ENCODE measurements around the gene GTF2F2. TPM values are rescaled to one million over a fixed set of nuclear protein-coding genes. Genes with fewer than 3 reads are reported as not detected.

GTF2F2 gene
- total RNA-seq, 1 donor from 2014 or later: 29.5 TPM

- DNase-seq (ENCODE audit: low read depth): no peak
- no peak for TF ChIP-seq CTCF (IDR thresholded peaks at IDR 0.05; ENCODE audit: insufficient read depth, low read length, poor library complexity, severe bottlenecking)
- Histone ChIP-seq H3K36me3 (ENCODE audit: control insufficient read depth, insufficient read depth, low read length) (peaks cover 2% of the 10 kb centered on the region), H3K27me3 (ENCODE audit: control insufficient read depth, insufficient read depth, low read length) (no peaks in the 10 kb centered on the region), H3K4me3 (ENCODE audit: low read depth, low read length) (no peak overlapping the region)
Measured at GRCh38 chr13:45231722-45232121, 111.4 kb downstream of the GTF2F2 start.

- no peak for DNase-seq (ENCODE audit: low read depth)
- H3K4me3 ChIP-seq (ENCODE audit: low read depth, low read length): no peak overlapping the region
- TF ChIP-seq CTCF (IDR thresholded peaks at IDR 0.05; ENCODE audit: insufficient read depth, low read length, poor library complexity, severe bottlenecking): no peak
- no peaks in the 10 kb centered on the region for H3K27me3 ChIP-seq (ENCODE audit: control insufficient read depth, insufficient read depth, low read length)
- H3K36me3 ChIP-seq (ENCODE audit: control insufficient read depth, insufficient read depth, low read length): peaks cover 2% of the 10 kb centered on the region
Measured at GRCh38 chr13:45232591-45232990, 112.3 kb downstream of the GTF2F2 start.

GRCh38 chr13:45238945-45239795, 118.9 kb downstream of the GTF2F2 start:
- Histone ChIP-seq H3K4me3 (ENCODE audit: low read depth, low read length) (no peak overlapping the region), H3K36me3 (ENCODE audit: control insufficient read depth, insufficient read depth, low read length) (no peaks in the 10 kb centered on the region), H3K27me3 (ENCODE audit: control insufficient read depth, insufficient read depth, low read length) (no peaks in the 10 kb centered on the region)
- TF ChIP-seq CTCF (IDR thresholded peaks at IDR 0.05; ENCODE audit: insufficient read depth, low read length, poor library complexity, severe bottlenecking): no peak
- no peak for DNase-seq (ENCODE audit: low read depth)

- no peak overlapping the region for H3K4me3 ChIP-seq (ENCODE audit: low read depth, low read length)
- TF ChIP-seq CTCF (IDR thresholded peaks at IDR 0.05; ENCODE audit: insufficient read depth, low read length, poor library complexity, severe bottlenecking): no peak
- no peaks in the 10 kb centered on the region for H3K27me3 ChIP-seq (ENCODE audit: control insufficient read depth, insufficient read depth, low read length)
- no peak for DNase-seq (ENCODE audit: low read depth)
- H3K36me3 ChIP-seq (ENCODE audit: control insufficient read depth, insufficient read depth, low read length): no peaks in the 10 kb centered on the region
Measured at GRCh38 chr13:45240143-45240542, 119.8 kb downstream of the GTF2F2 start.

GRCh38 chr13:45242070-45242469, 121.8 kb downstream of the GTF2F2 start:
- TF ChIP-seq CTCF (IDR thresholded peaks at IDR 0.05; ENCODE audit: insufficient read depth, low read length, poor library complexity, severe bottlenecking): no peak
- Histone ChIP-seq H3K27me3 (ENCODE audit: control insufficient read depth, insufficient read depth, low read length) (no peaks in the 10 kb centered on the region), H3K4me3 (ENCODE audit: low read depth, low read length) (no peak overlapping the region), H3K36me3 (ENCODE audit: control insufficient read depth, insufficient read depth, low read length) (no peaks in the 10 kb centered on the region)
- no peak for DNase-seq (ENCODE audit: low read depth)

GRCh38 chr13:45242524-45242923, 122.2 kb downstream of the GTF2F2 start:
- H3K36me3 ChIP-seq (ENCODE audit: control insufficient read depth, insufficient read depth, low read length): no peaks in the 10 kb centered on the region
- TF ChIP-seq CTCF (IDR thresholded peaks at IDR 0.05; ENCODE audit: insufficient read depth, low read length, poor library complexity, severe bottlenecking): no peak
- H3K27me3 ChIP-seq (ENCODE audit: control insufficient read depth, insufficient read depth, low read length): no peaks in the 10 kb centered on the region
- no peak overlapping the region for H3K4me3 ChIP-seq (ENCODE audit: low read depth, low read length)
- no peak for DNase-seq (ENCODE audit: low read depth)
